OCI-LY7 (cell line): ENCODE results near the gene ATP9B.

ENCODE experiments used
- EZH2phosphoT487 ChIP-seq: fragments of 200-600 bp; sonication (generic); IDR thresholded peaks from 2 replicates; pipeline ENCODE4 v1.6.1; 2018; ENCODE audit warnings: low read depth, borderline replicate concordance, mild to moderate bottlenecking, mixed run types, antibody characterized with exemption, low read length, moderate library complexity, mixed read lengths
- TF ChIP-seq, protein P1 (sequence below): fragments of 200-600 bp; sonication (generic); conservative IDR thresholded peaks from 2 replicates; pipeline ENCODE4 v1.5.1; 2014; ENCODE audit warnings: mild to moderate bottlenecking, antibody characterized with exemption, low read length, moderate library complexity, mixed read lengths

GRCh38 chr18:79246309-79247108 lies 177.3 kb downstream of the ATP9B start:
- TF ChIP-seq, protein P1, sequence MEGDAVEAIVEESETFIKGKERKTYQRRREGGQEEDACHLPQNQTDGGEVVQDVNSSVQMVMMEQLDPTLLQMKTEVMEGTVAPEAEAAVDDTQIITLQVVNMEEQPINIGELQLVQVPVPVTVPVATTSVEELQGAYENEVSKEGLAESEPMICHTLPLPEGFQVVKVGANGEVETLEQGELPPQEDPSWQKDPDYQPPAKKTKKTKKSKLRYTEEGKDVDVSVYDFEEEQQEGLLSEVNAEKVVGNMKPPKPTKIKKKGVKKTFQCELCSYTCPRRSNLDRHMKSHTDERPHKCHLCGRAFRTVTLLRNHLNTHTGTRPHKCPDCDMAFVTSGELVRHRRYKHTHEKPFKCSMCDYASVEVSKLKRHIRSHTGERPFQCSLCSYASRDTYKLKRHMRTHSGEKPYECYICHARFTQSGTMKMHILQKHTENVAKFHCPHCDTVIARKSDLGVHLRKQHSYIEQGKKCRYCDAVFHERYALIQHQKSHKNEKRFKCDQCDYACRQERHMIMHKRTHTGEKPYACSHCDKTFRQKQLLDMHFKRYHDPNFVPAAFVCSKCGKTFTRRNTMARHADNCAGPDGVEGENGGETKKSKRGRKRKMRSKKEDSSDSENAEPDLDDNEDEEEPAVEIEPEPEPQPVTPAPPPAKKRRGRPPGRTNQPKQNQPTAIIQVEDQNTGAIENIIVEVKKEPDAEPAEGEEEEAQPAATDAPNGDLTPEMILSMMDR: peak; percentile 85
- no peak for TF ChIP-seq EZH2phosphoT487
